ENCODE results near the gene EMCN.
"Not testable (repeated sequence)": the region's sequence is repeated elsewhere in the genome, so short reads cannot be mapped to it uniquely, and the experiment has no call there.

The EMCN gene

DNA sequence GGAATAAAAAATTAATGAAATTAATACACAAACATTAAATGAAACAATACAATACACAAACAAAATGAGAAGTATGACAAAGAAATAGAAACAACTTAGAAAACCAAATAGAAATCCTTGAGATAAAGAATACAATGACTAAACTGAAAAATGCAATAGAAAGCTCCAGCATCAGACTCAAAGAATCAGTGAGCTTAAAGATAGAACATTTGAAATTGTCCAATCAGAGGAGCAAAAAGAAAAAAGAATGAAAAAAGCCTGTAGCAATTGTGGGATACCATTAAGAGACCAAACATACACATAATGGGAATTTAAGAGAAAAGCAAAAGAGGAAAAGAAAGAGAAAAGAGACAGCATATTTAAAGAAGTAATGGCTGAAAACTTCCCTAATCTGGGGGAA is 25.7 kb downstream of the EMCN start:
- no peak for DNase-seq

DNA sequence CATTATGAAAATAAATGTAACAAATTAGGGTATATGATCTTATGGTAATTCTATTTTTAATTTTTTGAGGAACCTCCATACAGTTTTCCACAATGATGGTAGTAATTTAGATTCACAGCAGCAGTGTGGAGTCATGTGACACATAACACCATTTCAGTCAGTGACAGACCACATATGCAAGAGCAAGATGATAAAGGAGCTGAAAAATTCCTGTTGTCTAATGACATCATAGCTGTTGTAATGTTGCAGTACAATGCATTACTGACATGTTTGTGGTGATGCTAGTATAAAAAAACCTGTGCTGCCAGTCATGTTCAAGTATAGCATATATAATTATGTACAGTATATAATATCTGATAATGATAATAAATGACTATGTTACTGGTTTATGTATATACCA is 28.5 kb downstream of the EMCN start:
- DNase-seq = no peak

DNA sequence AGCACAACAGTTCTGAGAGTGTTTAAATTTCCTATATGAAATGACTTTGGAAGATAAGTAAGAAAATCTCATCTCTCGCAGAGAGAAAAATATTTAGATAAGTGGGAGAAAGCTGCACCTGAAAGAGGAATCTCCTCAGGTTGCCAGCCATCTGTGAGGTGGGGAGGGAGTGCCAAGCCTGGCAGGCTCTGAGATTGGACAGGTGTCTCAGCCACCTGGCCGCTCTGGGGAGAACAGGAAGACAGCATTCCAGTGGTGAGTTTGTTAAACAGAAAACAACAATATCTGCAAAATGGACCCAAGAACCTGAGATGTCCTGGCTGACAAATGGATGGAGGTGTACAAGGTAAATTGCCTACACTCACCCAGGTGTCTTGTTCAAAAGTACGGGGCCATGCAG is 31.3 kb downstream of the EMCN start:
- no peak for DNase-seq

DNA sequence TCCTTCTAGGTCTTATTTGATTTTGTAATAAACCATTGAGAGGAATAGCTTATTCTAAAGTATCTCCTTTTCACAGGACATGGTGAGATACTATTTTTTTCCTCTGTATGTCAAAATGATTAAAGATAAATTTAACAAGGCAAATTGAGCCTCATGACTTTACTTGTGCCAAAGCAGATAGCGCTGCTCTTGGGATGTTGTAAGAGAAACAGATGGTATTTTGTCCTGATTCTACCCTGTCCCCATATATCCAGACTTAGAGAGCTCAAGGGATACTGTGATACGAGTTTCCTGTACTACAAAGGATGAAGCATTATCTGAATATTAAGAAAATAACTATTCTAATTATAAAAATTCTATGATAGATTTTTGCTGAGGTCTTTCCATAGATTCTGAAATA is 34.0 kb downstream of the EMCN start:
- no peak for DNase-seq

DNA sequence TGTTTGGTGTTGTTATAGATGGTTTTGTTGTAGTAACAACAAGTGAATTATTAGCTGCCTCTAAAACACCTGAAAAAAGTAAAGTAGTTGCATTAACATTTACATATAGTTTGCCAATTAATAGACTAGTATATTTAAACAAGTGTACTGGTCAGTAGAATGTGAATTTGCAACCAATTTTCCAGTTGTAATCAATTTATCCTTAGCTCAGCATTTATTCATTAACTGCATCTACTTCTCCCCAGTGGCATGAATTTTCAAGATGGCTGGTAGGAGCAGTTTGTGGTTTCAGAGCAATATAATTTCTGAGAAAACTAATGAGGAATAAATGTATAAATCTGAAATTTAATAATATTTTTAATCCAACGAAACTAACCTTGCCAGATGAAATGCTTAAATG is 37.9 kb downstream of the EMCN start:
- no peak for DNase-seq

DNA sequence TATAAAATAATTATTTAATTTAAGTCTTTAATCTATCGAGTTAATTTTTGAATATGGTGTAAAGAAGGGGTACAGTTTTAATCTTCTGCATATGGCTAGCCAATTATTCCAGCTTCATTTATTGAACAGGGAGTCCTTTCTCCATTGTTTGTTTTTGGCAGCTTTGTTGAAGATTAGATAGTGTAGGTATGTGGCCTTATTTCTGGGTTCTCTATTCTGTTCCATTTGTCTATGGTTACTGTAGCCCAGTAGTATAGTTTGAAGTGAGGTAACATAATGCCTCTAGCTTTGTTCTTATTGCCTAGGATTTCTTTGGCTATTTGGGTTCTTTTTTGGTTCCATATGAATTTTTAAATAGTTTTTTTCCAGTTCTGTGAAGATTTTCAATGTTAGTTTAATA is 48.3 kb downstream of the EMCN start:
- no peak for DNase-seq

DNA sequence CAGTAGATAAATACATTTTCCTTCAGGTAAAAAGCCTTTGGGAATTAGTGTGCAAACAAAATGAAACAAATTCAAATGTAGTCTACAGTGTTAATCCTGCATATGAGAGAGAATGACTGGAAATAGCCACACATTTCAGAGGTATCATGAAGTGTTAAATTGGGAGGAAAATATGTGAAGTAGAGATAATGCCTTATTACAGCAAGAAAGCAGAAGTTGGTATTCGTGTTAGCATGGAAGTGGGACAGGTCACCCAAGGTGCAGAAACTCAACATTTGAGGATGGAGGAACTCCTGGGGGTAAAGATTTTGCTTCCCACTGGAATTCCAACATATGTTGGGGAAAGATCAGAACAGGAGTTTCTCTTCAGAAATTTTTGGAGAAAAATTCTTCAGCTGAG is 51.3 kb downstream of the EMCN start:
- no peak for DNase-seq

DNA sequence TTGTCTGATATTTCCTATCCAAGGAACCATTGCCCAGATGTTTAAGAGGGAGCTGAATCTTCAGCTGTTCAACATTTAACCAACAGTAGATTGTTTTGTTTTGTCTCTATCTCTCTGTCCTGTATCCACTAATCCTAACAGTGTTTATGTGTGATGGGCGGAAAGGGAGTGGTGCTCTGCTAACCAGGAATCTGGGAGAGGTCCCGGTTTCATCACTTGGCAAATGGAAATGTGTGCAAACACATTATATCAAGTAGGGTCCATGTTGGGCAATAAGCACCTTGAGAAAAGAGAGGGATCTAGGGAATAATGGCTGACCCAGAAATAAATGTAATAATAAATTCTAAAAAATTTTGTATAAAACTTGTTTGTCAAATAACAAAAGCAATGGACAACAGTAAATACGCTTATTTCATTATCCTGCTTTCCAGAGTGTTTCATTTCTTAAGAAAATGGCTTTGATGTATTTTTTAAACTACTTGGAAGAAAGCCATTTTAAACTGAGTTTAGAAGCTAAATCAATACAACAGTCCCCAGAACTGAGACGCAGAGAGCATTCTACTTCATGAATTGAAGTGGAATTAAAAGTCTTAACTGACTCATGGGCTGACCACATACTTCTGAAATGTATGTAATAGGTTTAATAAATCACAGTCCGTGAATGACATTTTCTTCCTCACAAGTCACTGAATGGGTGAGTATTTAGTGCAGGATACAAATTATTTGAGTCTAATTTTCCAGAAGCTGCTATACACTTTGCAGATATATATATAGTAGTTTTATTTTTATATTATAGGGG is 55.8 kb downstream of the EMCN start:
- no peak for DNase-seq

DNA sequence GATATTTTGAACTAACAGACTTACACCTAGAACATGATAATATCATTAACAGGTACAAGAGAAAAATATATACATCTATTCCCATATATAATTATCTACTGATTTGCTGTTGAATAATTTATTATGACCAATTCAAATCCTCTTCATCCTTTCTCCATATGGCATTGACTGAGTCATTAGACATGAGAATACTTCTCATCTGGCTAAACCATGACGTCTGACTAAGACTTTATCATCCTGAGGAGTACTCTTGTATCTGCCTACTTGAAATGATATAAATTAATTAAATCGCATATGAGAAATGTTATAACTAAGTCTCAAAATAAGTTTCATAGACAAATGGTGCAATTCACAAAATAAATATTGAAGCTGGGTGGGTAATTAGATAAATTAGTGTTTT is 67.4 kb downstream of the EMCN start:
- no peak for DNase-seq

DNA sequence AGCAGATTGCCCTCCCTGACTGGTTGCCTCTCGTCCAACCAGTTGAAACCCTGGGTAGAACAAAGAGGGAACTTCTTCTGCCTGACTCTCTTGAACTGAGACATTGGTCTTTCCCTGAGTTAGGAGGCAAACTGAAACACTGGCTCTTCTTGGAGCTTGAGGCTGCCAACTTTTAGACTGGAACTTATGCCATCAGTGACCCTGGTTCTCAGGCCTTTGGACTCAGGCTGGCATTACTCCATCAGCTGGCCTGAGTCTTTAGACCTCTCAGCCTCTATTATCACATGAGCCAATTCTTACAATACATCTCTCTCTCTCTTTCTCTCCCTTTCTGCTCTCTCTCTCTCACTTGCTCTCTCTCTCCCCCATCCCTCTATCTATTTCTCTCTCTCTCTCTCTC is 86.4 kb downstream of the EMCN start:
- DNase-seq = no peak

DNA sequence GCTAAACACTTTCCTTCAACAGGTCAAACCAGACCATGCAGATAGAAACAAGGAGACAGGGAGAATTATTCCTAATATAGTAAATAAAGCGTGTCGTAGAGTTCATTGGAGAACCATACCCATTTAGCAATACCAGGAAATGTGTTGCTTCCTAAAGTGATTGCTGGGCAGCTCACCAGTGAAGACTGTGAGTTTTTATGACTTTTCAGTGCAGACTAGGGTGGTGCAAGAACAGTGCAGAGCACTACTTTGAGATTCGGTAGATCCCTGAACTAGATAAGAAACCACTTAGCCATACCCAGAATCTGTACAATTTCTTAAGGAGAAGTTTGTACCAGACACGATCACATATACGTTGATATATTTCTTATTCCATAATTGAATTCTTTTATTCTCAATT is 87.4 kb downstream of the EMCN start:
- DNase-seq = no peak

DNA sequence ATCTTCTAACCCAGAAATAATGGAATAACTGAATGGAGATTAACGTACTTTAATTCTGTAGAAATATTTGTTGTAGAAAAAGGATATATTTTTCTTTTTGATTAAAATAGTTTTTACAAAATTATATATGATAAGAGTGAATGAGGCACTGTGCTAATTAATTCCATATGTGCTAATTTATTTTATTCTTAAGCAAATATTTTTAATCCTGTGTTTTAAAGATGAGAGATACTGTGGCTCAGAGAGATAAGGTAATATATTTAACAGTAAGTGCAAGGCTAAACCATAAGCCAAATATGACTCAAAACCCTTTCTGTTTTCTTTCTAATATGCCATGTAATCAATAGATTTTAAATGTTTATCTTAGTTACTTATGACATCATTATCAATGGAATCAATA is 88.2 kb downstream of the EMCN start:
- DNase-seq = no peak

DNA sequence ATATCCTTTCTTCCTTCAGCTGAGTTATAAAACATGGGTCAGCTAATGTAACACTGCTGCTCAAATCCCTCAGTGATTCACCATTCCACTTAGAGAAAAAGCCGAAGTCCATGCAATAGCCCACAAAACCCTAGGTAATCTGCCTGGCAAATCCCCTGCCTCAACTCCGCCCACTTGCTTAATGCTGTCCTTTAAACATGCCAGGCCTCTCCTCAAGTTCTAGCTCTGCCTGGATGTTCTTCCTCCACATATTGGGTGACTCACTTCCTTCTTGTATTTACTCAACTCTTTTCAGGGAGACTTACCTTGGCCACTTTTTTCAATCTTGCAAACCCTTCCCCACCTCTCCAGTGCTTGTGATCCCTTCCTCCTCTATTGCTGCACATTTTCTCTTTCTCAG is 89.8 kb downstream of the EMCN start:
- DNase-seq = no peak

DNA sequence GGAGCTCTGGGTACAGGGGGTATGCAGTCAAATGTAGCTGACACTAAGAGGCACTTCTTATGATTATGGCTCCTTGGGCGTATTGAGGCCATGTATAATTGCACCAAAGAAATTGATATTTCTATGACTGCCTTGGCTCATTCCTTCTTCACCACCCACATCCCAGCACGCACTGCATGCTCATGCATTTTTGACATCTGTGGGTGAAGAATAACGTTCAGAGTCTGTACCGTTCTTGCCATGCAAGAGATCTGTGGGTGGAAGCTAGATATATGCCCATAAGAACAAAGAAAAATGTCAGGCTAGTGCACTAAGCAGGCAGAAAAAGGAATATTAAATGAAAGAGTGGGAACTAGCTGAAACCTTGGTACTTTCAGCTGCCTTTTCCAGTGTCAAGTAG is 93.4 kb downstream of the EMCN start:
- DNase-seq = no peak

DNA sequence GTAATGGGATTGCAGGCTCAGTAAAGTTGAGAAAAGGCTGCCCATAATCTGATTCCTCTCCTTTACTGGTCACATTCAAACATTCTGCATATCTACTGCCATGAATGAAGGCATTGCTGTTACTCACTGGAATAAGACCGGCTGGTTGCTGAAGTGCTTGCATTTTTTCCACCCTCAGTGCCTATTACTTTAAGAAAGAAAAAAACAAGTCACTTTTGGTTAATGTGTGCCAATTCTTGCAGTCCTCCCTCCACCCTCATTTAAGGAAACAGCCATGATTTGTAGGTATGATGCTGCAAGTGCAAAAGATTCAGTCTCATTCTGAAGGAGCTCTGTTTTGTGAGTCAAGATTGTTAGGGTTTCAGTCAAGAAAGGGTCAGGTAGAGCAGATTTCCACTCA is 94.9 kb downstream of the EMCN start:
- no peak for DNase-seq

DNA sequence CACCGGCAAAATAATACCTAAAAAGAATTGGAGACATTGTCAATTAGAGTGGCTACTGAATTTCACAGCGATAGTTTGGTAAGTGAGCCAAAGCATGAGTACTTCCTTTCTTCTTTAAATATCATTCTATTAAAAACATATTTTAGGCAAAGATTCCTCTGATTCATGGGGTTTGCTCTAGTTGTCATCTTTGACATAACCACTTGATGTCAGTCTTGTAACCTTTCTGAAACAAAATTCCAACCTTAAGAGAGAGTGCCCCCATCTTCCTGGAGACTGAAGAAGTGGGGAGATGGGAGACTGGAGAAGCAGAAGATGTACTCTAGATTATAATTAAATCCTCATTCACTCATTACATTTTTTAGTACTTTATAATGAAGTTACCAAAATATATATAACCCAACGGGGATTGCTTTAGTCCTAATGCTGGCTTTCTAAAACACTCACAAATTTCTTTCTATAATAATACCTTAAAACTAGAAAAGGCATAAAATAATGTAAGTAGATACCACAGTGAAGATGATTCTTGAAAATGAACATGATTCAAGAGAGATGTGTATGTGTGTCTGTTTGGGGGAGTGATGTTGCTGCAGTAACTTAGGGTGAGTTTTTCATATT is 96.4 kb downstream of the EMCN start:
- DNase-seq = no peak

DNA sequence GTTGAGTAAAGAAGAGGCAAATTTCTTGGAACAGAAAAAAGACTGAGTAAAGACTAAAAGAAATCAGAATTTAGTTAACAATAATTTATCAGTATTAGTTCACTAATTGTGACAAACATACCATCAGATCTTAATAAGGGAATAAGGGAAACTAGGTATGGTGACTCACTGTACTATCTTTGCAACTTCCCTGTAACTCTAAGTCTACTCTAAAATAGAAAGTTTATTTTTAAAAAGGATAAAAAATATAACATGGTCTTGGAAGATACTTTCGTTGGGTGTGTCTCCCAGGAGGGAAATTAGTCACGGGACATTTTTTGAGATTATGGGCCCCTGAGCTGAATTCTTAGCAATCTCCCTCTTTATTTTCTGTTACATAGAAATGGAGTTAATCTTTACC is 97.3 kb downstream of the EMCN start:
- DNase-seq = no peak

DNA sequence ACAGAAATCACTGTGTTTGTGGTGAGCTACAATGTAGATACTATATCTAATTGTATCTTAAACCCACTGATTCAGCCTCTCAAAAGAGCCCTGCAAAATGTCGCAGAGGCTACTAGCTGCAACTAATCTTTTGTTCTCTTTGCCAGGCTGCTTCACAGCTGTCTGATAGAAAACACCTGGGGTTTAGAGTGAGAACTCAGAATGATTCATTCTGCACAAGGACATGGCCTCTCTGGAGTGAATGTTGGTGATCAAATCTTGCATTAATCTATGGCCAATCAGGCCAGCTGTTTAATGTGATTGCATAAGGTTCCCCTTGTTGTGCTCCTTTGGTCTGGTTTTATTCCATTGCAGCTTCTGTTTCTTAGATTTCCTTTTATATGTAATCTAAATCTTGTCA is 100.3 kb downstream of the EMCN start:
- no peak for DNase-seq

DNA sequence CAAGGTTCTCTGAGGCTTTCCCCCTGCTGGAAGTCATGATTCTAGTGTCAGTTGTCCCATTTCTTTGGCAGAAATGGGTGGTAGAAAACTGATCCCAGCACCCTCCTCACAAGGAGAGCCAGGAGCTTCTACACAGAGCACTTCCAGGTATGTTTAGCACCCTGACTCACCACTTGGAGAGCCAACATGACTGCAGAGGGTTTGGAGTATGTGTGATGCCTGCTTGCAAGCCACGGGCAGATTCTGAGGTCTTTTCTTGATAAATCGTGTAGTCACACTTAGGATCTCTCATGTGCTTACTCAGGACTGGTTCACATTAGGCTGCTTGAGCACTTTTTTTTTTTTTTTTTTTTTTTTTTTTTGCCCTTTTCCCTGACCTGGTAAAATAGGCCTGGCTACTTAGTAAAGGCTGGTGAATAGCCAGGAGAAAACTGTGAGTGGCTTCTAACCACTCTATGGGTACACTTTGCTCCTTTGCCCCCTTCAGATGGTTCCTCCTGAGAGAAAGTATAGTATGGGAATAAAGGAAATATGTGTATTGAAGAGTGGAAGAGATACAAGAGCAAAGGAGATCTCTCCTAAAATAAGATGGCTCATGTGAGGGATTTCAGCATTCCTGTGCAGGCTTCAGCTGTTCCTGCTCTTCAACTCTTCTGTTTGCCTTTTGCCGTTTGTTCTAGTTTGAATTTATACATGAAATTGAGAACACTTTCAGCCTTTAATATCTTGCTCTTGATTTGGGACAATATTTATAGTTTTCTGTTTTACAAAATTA is 103.6 kb downstream of the EMCN start:
- DNase-seq = no peak

DNA sequence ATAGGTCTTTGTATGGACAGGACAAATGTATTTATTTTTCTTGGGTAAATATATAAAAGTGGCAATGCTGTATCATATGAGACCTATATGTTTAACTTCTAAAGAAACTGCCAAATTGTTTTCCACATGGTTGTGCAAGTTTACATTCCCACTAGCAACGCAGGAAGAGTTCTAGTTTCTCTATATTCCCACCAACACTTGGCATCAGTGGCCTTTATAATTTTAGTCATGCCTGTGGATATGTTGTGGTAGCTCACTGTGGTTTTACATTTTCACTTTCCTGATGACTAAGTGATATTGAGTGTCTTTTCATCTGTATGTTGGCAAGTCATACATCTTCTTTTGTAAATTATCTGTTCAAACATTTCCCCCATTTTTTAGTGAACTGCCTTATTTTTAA is 126.0 kb downstream of the EMCN start:
- no peak for DNase-seq

DNA sequence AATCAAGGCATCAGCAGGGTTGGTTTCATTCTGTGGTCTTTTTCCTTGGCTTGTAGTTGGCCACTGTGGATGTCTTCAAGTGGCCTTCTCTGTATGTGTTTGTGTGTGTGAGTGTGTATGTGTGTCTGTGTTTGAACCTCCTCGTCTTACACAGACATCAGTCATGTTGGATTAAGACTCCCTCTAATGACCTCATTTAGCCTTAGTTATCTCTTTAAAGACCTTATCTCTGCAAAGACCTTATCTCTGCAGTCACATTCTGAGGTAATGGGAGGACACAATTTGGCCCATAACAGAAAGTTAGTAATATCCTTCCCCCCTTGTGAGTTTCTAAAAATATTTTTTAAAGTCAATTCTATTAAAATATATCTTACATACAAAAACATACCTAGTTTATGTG is 126.7 kb downstream of the EMCN start:
- no peak for DNase-seq

DNA sequence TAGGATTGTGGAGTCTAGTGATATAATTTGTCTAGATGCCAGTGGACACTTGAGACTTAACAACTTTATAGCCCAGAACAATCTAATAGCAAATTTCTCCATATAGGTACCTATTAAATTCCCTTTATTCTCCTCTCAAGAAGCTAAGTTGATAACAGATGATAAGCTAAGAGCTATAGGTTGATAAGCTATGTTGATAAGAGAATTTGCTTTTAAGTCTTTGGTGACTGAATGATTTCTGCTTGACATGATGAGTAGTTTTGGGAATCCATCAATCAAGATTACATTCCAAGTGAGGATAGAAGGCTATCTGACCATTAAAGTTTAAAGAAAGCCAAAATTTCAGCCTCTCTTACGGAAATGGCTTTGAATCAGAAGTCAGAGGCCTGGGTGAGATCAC is 131.6 kb downstream of the EMCN start:
- DNase-seq = no peak

DNA sequence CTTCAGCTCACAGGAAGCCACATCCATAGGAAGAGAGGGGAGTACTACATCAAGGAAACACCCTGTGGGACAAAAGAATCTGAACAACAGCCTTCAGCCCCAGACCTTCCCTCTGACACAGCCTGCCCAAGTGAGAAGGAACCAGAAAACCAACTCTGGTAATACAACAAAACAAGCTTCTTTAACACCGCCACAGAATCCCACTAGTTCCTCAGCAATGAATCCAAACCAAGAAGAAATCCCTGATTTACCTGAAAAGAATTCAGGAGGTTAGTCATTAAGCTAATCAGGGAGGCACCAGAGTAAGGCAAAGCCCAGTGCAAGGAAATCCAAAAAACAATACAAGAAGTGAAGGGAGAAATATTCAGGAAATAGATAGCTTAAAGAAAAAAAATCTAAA is 137.4 kb downstream of the EMCN start:
- DNase-seq = not testable (repeated sequence)

DNA sequence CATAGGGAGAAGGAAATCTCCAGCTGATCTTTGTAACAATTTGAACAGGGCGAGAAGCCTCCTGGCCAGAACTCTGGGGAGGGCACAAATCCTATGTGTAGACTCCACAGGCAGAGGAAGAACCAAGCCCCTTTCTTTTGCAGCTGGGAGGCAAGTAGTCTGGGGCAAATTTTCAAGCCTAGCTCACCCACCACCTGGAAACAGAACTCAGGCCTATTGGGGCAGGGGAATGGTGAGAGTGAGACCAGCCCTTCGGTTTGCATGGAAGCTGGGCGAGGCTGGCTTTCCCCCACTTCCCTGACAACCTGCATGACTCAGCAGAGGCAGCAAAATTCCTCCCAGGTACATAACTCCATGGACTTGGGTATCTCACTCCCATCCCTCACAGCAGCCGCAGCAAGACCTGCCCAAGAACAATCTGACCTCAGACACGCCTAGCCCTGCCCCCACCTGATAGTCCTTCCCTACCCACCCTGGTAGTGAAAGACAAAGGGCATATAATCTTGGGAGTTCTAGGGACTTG is 138.2 kb downstream of the EMCN start:
- DNase-seq = no peak
